Stimulated activated CD4-positive, alpha-beta T cell treated with anti-CD3 and anti-CD28 coated beads, Interleukin-4, amount 100 ng/mL, for 24 hours (primary cell): ENCODE results near the gene PDE2A.

Experiments
- DNase-seq: peaks from one replicate; pipeline ENCODE4 v3.0.0-alpha.2; 2020

PDE2A gene

DNA sequence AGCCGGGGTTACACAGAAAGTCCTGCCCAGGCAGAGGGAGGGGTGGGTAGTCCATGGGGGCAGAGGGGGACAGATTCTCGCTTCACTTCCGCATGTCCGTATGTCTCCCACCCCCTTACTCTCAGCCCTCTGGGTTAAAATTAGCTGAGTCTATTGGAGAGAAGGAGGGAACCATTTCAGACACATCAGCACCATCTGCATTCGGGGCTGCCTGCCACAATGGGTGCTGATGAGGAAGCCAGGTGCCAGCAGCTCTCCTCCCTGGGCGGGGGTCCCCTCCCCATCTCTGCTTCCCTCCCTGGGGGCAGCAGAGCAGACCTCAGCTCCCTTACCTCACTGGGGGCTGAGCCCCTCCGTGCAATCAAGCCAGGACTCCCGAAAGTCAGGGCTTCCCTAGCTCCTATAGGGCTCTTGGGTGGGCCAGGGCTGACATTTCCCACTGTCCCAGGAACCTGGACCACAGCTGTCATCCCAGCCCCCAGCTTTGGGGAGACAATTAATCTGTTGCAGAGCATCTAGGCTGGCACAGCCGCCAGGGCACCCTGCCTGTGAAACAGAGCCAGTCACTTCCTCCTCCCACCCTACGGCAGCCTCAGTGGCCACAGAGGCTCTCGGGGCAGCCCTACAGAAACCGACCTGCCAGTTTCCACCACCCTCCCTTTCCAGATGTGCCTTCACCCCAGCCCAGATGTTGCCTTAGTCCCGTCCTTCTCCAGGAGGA lies 67.3 kb downstream of the PDE2A start:
- no peak for DNase-seq

GRCh38 chr11:72605973-72606747 lies 68.1 kb downstream of the PDE2A start:
- no peak for DNase-seq

- DNase-seq, result no peak
Measured at GRCh38 chr11:72604256-72604655, 70.0 kb downstream of the PDE2A start.

GRCh38 chr11:72602250-72602904 lies 71.8 kb downstream of the PDE2A start:
- DNase-seq, result no peak

GRCh38 chr11:72600557-72600956 lies 73.7 kb downstream of the PDE2A start:
- DNase-seq, result no peak

- DNase-seq, result no peak
Measured at GRCh38 chr11:72599325-72600117, 74.7 kb downstream of the PDE2A start.

- no peak for DNase-seq
Measured at GRCh38 chr11:72598906-72599305, 75.3 kb downstream of the PDE2A start.

- no peak for DNase-seq
Measured at GRCh38 chr11:72598466-72598865, 75.8 kb downstream of the PDE2A start.

DNA sequence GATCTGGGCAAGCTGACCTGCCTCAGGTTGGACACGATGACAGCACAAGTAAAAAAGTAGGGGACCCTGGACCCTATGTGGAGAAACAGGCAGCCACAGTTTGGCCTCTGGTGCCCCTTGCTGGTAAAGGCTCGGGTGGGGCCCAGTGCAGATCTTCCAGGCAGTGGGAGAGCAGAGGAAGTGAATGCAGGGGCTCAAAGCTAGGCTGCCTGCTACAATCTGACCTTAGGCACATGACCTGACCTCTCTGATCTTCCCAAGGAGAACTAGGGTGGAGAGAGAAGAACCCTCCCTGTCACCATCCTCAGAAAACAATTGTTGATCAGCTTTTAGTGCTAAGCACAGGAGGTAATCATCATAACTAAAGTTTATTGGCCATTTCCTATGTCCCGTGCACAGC lies 76.5 kb downstream of the PDE2A start:
- no peak for DNase-seq

DNA sequence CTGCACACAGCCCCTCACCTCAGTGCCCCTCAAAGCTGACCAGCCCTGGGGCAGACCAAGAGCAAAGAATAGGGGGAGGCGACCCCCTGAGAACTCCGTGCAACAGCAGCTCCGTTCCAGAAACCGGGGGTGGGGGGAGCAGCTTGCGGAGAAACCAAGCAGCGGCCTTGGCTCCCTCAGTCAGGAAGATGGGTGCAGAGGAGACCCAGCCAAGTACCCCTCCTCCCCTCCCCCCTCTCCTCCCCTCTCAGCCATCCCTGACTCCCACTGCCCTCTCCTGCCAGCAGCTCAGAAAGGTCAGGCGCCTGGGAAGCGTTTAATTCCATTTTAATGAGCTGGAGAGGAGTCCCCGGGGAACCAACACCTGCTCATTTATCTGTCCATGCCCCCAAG lies 78.9 kb downstream of the PDE2A start:
- DNase-seq, result no peak

DNA sequence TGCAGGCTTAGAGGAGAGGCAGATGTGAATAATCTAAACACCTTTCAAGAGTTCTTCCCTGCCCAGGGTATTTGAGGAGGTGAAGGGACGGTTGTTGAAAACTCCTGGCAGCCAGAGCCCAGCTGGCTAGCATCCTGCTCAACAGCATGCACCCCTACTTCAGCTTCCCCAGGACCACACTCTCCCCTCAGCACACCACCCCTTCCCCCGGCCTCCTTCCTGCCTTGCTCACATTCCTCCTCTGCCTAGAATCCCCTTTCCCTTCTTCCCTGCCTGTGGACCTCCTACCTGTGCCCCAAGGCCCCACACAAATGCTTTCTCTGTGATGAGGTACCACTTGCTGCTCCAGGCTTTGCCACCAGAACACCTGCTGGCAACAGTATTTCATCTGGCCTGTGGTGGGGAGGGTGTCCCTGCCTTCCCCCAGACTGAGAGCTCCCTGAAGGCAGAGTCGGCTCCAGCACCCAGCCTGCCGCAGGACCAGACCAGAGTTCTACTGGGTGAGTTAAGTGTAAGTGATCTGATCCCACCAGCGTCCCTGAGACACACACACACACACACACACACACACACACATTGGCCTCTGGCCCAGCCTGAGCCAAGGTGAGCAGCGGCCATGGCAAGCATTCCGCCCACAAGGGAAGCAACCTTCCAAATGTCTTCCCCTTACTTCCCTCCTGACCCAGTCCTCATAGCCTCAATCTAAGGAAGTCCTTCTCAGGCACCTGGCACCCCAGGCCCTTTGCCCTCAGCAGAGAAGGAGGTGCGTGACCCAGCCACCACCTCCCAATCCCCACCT lies 79.5 kb downstream of the PDE2A start:
- no peak for DNase-seq

- no peak for DNase-seq
Measured at GRCh38 chr11:72592698-72593495, 81.3 kb downstream of the PDE2A start.

DNA sequence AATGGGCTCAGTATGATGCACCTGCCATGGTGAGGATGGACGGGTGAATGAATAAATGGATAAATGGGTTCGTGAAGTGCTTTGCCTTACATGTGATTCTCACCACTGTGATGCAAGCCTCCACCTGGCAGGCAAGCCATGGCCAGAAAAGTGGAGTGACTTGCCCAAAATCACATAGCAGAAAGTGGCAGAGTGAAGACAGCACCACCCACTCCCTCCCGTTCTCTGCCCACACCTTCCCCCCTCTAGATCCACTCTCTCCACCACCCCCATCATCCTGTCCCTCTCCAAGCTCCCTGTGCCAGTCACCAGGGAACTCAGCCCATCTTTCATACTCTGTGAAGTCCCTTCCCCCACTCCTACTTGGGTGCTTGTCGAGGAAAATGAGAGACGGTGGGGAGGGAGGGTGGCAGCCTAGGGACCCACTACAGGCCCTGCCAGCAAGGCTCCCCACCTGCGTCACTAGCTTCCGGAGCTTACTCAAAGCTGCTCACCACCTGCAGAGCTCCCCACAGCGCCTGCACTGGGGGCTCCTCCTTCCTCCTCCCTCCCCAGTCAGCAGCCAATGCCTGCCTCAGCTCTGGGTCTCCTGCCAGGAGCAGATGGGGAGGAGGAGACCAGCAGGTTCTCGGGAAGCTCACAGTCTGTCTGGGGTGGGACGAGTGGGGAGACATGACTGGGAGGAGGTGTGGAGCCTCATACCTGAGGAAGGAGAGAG lies 82.3 kb downstream of the PDE2A start:
- peak; percentile 24 for DNase-seq

- no peak for DNase-seq
Measured at GRCh38 chr11:72591023-72591422, 83.2 kb downstream of the PDE2A start.

DNA sequence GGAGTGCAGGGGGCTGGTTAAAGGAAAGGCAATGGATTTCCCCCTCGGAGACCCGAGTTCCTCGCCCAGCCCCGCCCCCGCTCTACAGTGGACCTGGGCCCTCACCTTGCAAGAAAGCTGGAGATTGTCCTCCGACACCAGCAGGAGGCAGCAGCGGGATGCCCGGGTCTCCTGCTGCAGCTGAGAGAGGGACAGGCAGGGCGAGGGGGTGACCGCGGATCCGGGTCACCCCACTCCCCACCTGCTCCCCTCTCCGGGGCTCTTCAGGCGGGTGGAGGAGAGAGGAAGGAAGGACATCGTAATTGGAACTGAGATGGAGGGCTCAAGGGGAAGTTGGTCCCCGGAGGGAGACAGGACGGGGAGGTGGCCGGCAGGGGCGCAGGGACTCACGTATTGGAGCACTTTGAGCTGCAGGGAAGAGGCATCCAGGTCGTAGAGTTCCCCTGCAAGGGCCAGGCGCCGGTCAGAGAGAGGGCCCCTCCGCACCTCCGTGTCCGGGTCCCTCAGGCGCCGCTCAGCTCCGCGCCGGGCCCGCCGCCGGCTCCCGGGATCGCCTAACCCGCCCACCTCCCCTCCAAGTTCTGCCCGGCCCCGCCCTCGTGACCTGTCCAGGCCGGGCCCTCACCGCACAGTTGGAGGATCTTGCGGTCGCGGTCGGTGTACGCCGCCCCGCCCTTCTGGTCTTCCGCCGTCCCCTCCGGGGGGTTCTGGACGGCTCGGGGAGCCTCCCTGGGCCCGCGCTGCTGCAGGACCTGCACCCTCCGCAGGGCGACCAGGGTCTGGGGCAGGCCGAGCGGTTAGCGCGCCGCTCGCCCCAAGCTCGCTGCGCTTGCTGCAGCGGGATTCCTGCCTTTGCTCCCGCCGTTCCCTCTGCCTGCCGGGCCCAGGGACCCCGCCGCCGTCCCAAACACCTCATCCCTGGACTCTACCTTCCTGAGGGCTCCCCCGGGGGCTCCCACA lies 84.1 kb downstream of the PDE2A start:
- DNase-seq, result peak; percentile 53

DNA sequence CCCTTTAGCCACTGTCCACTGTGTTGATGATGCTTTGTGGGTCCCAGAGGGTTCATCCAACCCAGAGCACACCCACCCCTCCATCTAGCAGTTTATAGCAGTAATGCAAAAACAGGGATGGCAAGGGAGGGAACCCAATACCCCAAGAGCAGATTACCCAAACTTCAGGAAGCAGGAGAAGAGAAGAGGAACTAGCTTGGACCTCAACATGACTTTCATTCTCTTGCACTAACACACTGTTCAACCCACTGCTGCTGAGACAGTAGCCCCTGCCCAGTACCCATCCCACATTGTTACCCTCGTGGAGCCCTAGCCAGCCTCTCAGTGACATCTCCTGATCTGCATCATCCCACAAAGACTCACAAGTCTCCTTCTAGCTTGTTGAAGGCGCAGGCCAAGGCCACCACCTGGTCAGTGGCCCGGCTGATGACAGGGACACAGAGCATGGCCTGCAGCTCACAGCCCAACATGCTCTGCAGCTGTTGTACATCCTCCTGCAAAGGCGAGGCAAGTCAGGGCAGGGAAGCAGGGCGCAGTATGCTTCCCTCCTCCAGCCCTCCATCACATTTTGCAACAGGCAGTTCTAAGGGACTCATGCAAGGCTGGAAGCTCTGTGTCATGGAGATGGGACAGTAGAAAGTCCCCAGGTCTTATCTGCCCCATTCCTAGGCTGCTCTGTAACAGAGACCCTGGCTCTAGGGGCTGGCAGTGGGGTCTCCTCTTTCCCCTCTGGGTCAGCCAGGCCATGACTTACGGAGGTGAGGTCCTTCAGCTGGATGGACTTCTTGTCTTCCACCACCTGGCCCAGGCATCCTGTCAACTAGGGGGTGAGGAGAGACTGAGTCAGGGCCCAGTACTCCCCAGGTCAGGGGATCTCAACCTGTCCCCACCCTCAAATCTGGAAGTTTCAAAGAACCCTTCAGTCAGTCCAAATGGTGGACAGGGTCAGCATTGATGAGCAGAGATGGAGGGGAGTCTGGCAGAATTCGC lies 85.5 kb downstream of the PDE2A start:
- DNase-seq, result no peak

DNA sequence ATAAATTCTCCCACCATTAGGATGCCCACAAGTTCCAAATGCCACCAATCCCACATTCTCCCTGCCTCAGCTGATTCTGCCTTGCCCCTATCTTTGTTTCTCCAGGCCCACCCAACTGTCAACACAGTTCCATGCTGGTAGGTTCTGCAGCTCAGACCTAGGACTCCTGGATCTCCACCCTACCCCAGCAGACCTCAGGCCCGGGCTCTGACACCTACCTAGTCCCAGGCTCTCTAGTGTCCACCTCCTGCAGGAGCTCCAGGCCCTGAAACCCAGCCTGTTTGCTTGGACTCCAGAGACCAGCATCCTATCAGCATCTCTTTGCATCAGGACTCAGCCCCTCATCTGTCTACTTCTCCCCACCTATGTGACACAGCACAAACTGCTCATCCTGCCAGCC lies 86.5 kb downstream of the PDE2A start:
- no peak for DNase-seq
